CD14-positive monocyte (primary cell): ENCODE measurements around the gene UBR2. TPM values are rescaled to one million over a fixed set of nuclear protein-coding genes. Genes with fewer than 3 reads are reported as not detected.

ENCODE experiments used
- DNase-seq, 3 donors: peaks; one replicate each; pipeline ENCODE4 v3.0.0-alpha.2; 2011 to 2022
- H2AFZ ChIP-seq: 2 replicates; pipeline ENCODE4 v1.6.0; 2012; ENCODE audit warnings: mild to moderate bottlenecking, low read depth, low read length, inconsistent platforms; ENCODE audit not compliant: insufficient read depth, poor library complexity, severe bottlenecking
- H3K27ac ChIP-seq, 2 donors: 1 replicate in 1 of 2; 2 replicates in 1 of 2; pipeline ENCODE4 v1.5.1; 2012 to 2013; ENCODE audit warnings: low read length in 2 of 2, control low read depth in 1 of 2, inconsistent platforms in 1 of 2, low read depth in 1 of 2, mild to moderate bottlenecking in 1 of 2
- H3K27me3 ChIP-seq, 2 donors: one replicate each; pipeline versions ENCODE4 v1.6.0 to v1.6.1; 2011 to 2013; ENCODE audit warnings: low read length in 2 of 2; ENCODE audit not compliant: control insufficient read depth in 2 of 2, insufficient read depth in 2 of 2
- H3K36me3 ChIP-seq, 2 donors: replicated peaks in 1 of 2; 1 replicate in 1 of 2; 2 replicates in 1 of 2; pipeline versions ENCODE4 v1.5.1 to v1.6.1; 2012 to 2013; ENCODE audit warnings: low read length in 2 of 2, control low read depth in 1 of 2, inconsistent platforms in 1 of 2, mild to moderate bottlenecking in 1 of 2; ENCODE audit not compliant: insufficient read depth in 2 of 2, control insufficient read depth in 1 of 2
- H3K4me1 ChIP-seq, 2 donors: 1 replicate in 1 of 2; 2 replicates in 1 of 2; pipeline versions ENCODE4 v1.5.1 to v1.6.1; 2012 to 2013; ENCODE audit warnings: low read length in 2 of 2, control low read depth in 1 of 2, inconsistent platforms in 1 of 2, mild to moderate bottlenecking in 1 of 2, moderate library complexity in 1 of 2; ENCODE audit not compliant: insufficient read depth in 2 of 2, control insufficient read depth in 1 of 2
- H3K4me2 ChIP-seq: replicated peaks from 2 replicates; pipeline ENCODE3; 2012; ENCODE audit warnings: low read length, moderate library complexity, mild to moderate bottlenecking; ENCODE audit not compliant: poor library complexity, severe bottlenecking; ENCODE audit errors: extremely low read depth
- H3K4me3 ChIP-seq, 3 experiments: fragments of 200-600 bp in 1 of 3; sonication (generic) in 1 of 3; replicated peaks in 1 of 3; 1 replicate in 2 of 3; 2 replicates in 1 of 3; pipeline ENCODE4 v1.5.1; 2011 to 2013; ENCODE audit warnings: low read length in 3 of 3, mild to moderate bottlenecking in 3 of 3, control low read depth in 2 of 3, low read depth in 2 of 3, inconsistent platforms in 1 of 3, moderate library complexity in 1 of 3
- H3K79me2 ChIP-seq: 2 replicates; pipeline ENCODE4 v1.6.0; 2012; ENCODE audit warnings: mild to moderate bottlenecking, control low read depth, inconsistent platforms, low read length, moderate library complexity; ENCODE audit not compliant: insufficient read depth
- H3K9ac ChIP-seq: 2 replicates; pipeline ENCODE4 v1.6.0; 2017; ENCODE audit warnings: low read length, mild to moderate bottlenecking; ENCODE audit not compliant: insufficient read depth, poor library complexity, severe bottlenecking
- H3K9me3 ChIP-seq, 2 donors: replicated peaks in 1 of 2; 1 replicate in 1 of 2; 2 replicates in 1 of 2; pipeline versions ENCODE4 v1.5.1 to v1.6.1; 2012 to 2013; ENCODE audit warnings: low read length in 2 of 2, control low read depth in 1 of 2; ENCODE audit not compliant: control insufficient read depth in 1 of 2, insufficient read depth in 1 of 2
- H4K20me1 ChIP-seq: 2 replicates; pipeline ENCODE4 v1.6.0; 2012; ENCODE audit warnings: mild to moderate bottlenecking, low read length, control low read depth, moderate library complexity; ENCODE audit not compliant: insufficient read depth
- H3K27ac Mint-ChIP-seq, 7 donors: one replicate each; pipeline ENCODE4 v1.8.0; 2020; ENCODE audit warnings: mild to moderate bottlenecking in 7 of 7, mixed read lengths in 7 of 7, moderate library complexity in 6 of 7, inconsistent platforms in 2 of 7
- H3K27me3 Mint-ChIP-seq, 3 donors: one replicate each; pipeline ENCODE4 v1.8.0; 2021 to 2022; ENCODE audit warnings: low read depth in 3 of 3, mild to moderate bottlenecking in 3 of 3, mixed read lengths in 3 of 3, moderate library complexity in 3 of 3, inconsistent platforms in 1 of 3
- H3K36me3 Mint-ChIP-seq, 2 donors: one replicate each; pipeline ENCODE4 v1.8.0; 2020; ENCODE audit warnings: mixed read lengths in 2 of 2, inconsistent platforms in 1 of 2, mild to moderate bottlenecking in 1 of 2
- H3K4me1 Mint-ChIP-seq: one replicate; pipeline ENCODE4 v1.8.0; 2020; ENCODE audit warnings: mild to moderate bottlenecking, mixed read lengths
- H3K4me3 Mint-ChIP-seq, 2 donors: one replicate each; pipeline ENCODE4 v1.8.0; 2020; ENCODE audit warnings: mild to moderate bottlenecking in 2 of 2, mixed read lengths in 2 of 2, moderate library complexity in 1 of 2
- H3K9me3 Mint-ChIP-seq, 7 donors: one replicate each; pipeline ENCODE4 v1.8.0; 2020 to 2022; ENCODE audit warnings: mixed read lengths in 7 of 7, mild to moderate bottlenecking in 6 of 7, moderate library complexity in 6 of 7, inconsistent platforms in 2 of 7
- CTCF ChIP-seq: fragments of 200-600 bp; IDR thresholded peaks from one replicate; pipeline ENCODE4 v1.8.0; 2022; ENCODE audit warnings: antibody characterized with exemption, mild to moderate bottlenecking
- WGBS: methylation state at CpG from one replicate; pipeline ENCODE4 v1.1.5; 2013; ENCODE audit warnings: missing lambda C conversion rate; ENCODE audit not compliant: insufficient coverage; 5-methylcytosine and 5-hydroxymethylcytosine counted together
- intact Hi-C, 2 donors: fragments of 100-400 bp; cut with micrococcal nuclease; formaldehyde crosslinking; loops; one replicate each; pipeline versions ENCODE4 v1.15.0 to v1.15.1; 2023
- polyA plus RNA-seq, 3 donors: library from polyadenylated mRNA; depleted of rRNA in 1 of 3; unstranded in 2 of 3; stranded (reverse) in 1 of 3; fragments of 300-500 nt in 2 of 3; fragments of >200 nt in 1 of 3; fragmentation: Illumina TruSeq in 2 of 3; gene quantifications; 1 replicate in 2 of 3; 2 replicates in 1 of 3; pipeline ENCODE4 v1.2.3, GENCODE V29; 2012 to 2021

Gene UBR2
- polyA plus RNA-seq, 3 donors = 9.0 to 17.8 (median 12.8) TPM

- WGBS = 3% methylated on average over 6 of the region's 11 CpGs
Measured at GRCh38 chr6:42564506-42564825, 637 bp downstream of the UBR2 start.

GRCh38 chr6:42565823-42566613 is 2.2 kb downstream of the UBR2 start:
- Histone ChIP-seq H3K9me3 (no peaks in the 10 kb centered on the region), H3K27me3 (no peaks in the 10 kb centered on the region), H4K20me1 (peaks cover 29% of the 10 kb centered on the region), H3K9ac (peak overlapping the region; percentile 95), H3K27ac (peak overlapping the region; percentile 35 to 96), H3K4me3 (peak overlapping the region; percentile 86 to 98 (median 97)), H3K4me2 (peak overlapping the region; percentile 96), H3K36me3 (no peaks in the 10 kb centered on the region), H3K79me2 (peaks cover 73% of the 10 kb centered on the region), H2AFZ (peak overlapping the region; percentile 97), H3K4me1 (peaks cover 37 to 59% of the 10 kb centered on the region in 2 donors)
- Mint-ChIP-seq H3K27ac (peak overlapping the region; percentile 87 to 97 (median 95)), H3K4me1 (peaks cover 37% of the 10 kb centered on the region), H3K27me3 (no peaks in the 10 kb centered on the region), H3K36me3 (peaks cover 9 to 17% of the 10 kb centered on the region in 2 donors), H3K9me3 (no peaks in the 10 kb centered on the region), H3K4me3 (peak overlapping the region; percentile 97 to 99)
- 55% methylated on average over 9 of the region's 15 CpGs for WGBS
- intact Hi-C loops = no loop called here
- no peak for TF ChIP-seq CTCF
- no peak for DNase-seq

More at GRCh38 chr6:42564506-42564825, 637 bp downstream of the UBR2 start:
- Histone ChIP-seq H3K9me3 (no peaks in the 10 kb centered on the region), H2AFZ (peak overlapping the region; percentile 97), H3K4me1 (peaks cover 30 to 48% of the 10 kb centered on the region in 2 donors), H3K4me3 (peak overlapping the region; percentile 86 to 98 (median 97)), H3K79me2 (peaks cover 57% of the 10 kb centered on the region), H3K27me3 (no peaks in the 10 kb centered on the region), H3K36me3 (no peaks in the 10 kb centered on the region), H4K20me1 (peaks cover 16% of the 10 kb centered on the region), H3K9ac (peak overlapping the region; percentile 95), H3K27ac (peak overlapping the region; percentile 96 to 98), H3K4me2 (peak overlapping the region; percentile 96)
- H3K4me1 Mint-ChIP-seq = peaks cover 33% of the 10 kb centered on the region
- intact Hi-C loops = no loop called here
- H3K9me3 Mint-ChIP-seq = no peaks in the 10 kb centered on the region
- DNase-seq = no peak
- H3K27me3 Mint-ChIP-seq = peaks cover 0 to 2% (median 0%) of the 10 kb centered on the region in 3 donors
- H3K27ac Mint-ChIP-seq = peak overlapping the region; percentile 93 to 97 (median 96)
- peak overlapping the region; percentile 97 to 99 for H3K4me3 Mint-ChIP-seq
- peaks cover 9 to 17% of the 10 kb centered on the region in 2 donors for H3K36me3 Mint-ChIP-seq
- TF ChIP-seq CTCF = no peak
